ENCODE measurements around the gene PIKFYVE. TPM values are rescaled to one million over a fixed set of nuclear protein-coding genes. Genes with fewer than 3 reads are reported as not detected.
"Not testable (repeated sequence)": the region's sequence is repeated elsewhere in the genome, so short reads cannot be mapped to it uniquely, and the experiment has no call there.

The PIKFYVE gene
- 10 to 100 TPM; 24.3 to 27.2 (median 25.6) TPM for polyA plus RNA-seq (ENCODE audit: insufficient read length in 3 of 3)

- peak; percentile 88 to 98 (median 96) for DNase-seq (ENCODE audit: low read depth in 3 of 3, low spot score in 2 of 3)
These were observed at the start of gene PIKFYVE for GRCh38 chr2:208265801-208266552. PIKFYVE (plus strand) TSS chr2:208266255; CDS start chr2:208271520, 5,265 bp downstream.

GRCh38 chr2:208221873-208222272, 44.2 kb upstream of the PIKFYVE start:
- not testable (repeated sequence) for DNase-seq (ENCODE audit: low read depth in 3 of 3, low spot score in 2 of 3)

- DNase-seq (ENCODE audit: low read depth in 3 of 3, low spot score in 2 of 3), result no peak
These were observed 43.7 kb upstream of the PIKFYVE start for GRCh38 chr2:208222351-208222750.

- DNase-seq (ENCODE audit: low read depth in 3 of 3, low spot score in 2 of 3), result no peak
These were observed 41.3 kb upstream of the PIKFYVE start for GRCh38 chr2:208224802-208225201.

GRCh38 chr2:208227581-208228232, 38.3 kb upstream of the PIKFYVE start:
- no peak for DNase-seq (ENCODE audit: low read depth in 3 of 3, low spot score in 2 of 3)

GRCh38 chr2:208228476-208228875, 37.6 kb upstream of the PIKFYVE start:
- no peak for DNase-seq (ENCODE audit: low read depth in 3 of 3, low spot score in 2 of 3)

- no peak for DNase-seq (ENCODE audit: low read depth in 3 of 3, low spot score in 2 of 3)
These were observed 31.3 kb upstream of the PIKFYVE start for GRCh38 chr2:208234786-208235185.

GRCh38 chr2:208235860-208236259, 30.2 kb upstream of the PIKFYVE start:
- no peak for DNase-seq (ENCODE audit: low read depth in 3 of 3, low spot score in 2 of 3)

GRCh38 chr2:208239770-208240493, 26.1 kb upstream of the PIKFYVE start:
- no peak for DNase-seq (ENCODE audit: low read depth in 3 of 3, low spot score in 2 of 3)

GRCh38 chr2:208240619-208241209, 25.3 kb upstream of the PIKFYVE start:
- DNase-seq (ENCODE audit: low read depth in 3 of 3, low spot score in 2 of 3), result no peak

- no peak for DNase-seq (ENCODE audit: low read depth in 3 of 3, low spot score in 2 of 3)
These were observed 21.6 kb upstream of the PIKFYVE start for GRCh38 chr2:208244422-208244821.

- no peak for DNase-seq (ENCODE audit: low read depth in 3 of 3, low spot score in 2 of 3)
These were observed 20.3 kb upstream of the PIKFYVE start for GRCh38 chr2:208245746-208246145.

- DNase-seq (ENCODE audit: low read depth in 3 of 3, low spot score in 2 of 3), result no peak
These were observed 17.5 kb upstream of the PIKFYVE start for GRCh38 chr2:208248601-208249000.

- DNase-seq (ENCODE audit: low read depth in 3 of 3, low spot score in 2 of 3), result no peak
These were observed 16.8 kb upstream of the PIKFYVE start for GRCh38 chr2:208249296-208249695.

GRCh38 chr2:208250388-208250787, 15.7 kb upstream of the PIKFYVE start:
- no peak for DNase-seq (ENCODE audit: low read depth in 3 of 3, low spot score in 2 of 3)

GRCh38 chr2:208251098-208251497, 15.0 kb upstream of the PIKFYVE start:
- DNase-seq (ENCODE audit: low read depth in 3 of 3, low spot score in 2 of 3), result no peak

- no peak for DNase-seq (ENCODE audit: low read depth in 3 of 3, low spot score in 2 of 3)
These were observed 13.2 kb upstream of the PIKFYVE start for GRCh38 chr2:208252716-208253492.

GRCh38 chr2:208253600-208254117, 12.4 kb upstream of the PIKFYVE start:
- DNase-seq (ENCODE audit: low read depth in 3 of 3, low spot score in 2 of 3), result no peak

- DNase-seq (ENCODE audit: low read depth in 3 of 3, low spot score in 2 of 3), result peak; percentile 66 to 75 (median 74)
These were observed 11.8 kb upstream of the PIKFYVE start for GRCh38 chr2:208254118-208254870.

Measured in right renal cortex interstitium (tissue), 3 donors.